D341Med (cell line): ENCODE results near the gene NR1I3.

ENCODE experiments used
- DNase-seq: peaks from one replicate; pipeline ENCODE4 v3.0.0; 2012; ENCODE audit warnings: low spot score

Gene NR1I3

GRCh38 chr1:161195171-161195570 lies 42.8 kb downstream of the NR1I3 start:
- no peak for DNase-seq

DNA sequence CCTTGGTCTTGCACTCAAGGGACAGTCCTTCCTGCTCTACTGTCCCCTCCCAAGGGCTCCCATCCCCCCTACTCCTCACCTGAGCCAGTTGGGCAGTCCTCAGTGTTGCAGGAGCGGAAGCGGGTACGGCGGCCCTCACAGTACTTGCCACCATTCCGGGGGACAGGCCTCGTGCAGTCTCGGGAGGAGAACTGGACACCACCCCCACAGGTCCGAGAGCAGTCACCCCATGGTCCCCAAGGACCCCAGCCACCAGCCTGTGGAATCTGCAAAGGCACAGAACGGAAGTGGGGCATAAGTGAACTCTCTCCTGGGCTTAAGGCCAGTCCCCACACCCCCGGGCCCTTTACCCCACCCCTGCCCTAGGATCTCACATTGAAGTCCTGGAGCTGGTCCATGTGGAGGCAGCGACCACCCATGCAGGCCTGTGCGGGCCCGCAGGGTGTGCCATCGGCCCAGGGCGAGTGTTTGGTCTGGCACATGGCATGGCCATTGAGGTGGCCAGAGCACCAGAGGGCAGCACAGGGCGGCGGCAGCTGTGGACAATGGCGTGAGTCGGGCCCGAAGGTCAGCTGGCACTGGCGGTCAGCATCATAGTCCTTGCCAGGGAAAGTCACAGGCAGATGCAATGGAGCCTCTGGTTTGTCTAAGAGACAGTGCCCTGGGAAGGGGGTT lies 44.3 kb downstream of the NR1I3 start:
- no peak for DNase-seq

- peak; percentile 89 for DNase-seq
Measured at GRCh38 chr1:161192476-161193465, 45.2 kb downstream of the NR1I3 start.

GRCh38 chr1:161191971-161192370 lies 46.0 kb downstream of the NR1I3 start:
- no peak for DNase-seq

GRCh38 chr1:161190962-161191521 lies 47.0 kb downstream of the NR1I3 start:
- no peak for DNase-seq

GRCh38 chr1:161189036-161189435 lies 49.0 kb downstream of the NR1I3 start:
- DNase-seq = no peak

- DNase-seq = no peak
Measured at GRCh38 chr1:161188381-161188780, 49.6 kb downstream of the NR1I3 start.

DNA sequence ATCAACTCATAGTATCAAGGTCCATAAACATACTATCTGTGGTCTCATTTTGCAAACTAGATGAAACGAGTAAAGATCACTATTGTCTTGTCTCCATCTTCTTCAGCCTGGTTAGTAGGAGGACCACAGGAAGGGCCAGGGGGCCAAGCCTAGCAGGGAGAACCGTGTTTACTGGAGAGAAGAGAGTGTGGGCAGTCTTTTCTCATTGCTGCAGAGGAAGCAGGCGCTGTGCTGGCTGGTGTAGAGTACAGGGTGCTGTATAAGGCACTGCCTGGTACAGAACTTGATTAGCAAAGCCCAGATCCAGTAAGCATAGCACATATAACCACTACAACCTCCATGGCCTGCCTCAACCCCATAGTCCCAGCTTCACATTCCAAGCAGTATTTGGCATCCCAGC lies 50.7 kb downstream of the NR1I3 start:
- no peak for DNase-seq

GRCh38 chr1:161185732-161186311 lies 52.2 kb downstream of the NR1I3 start:
- DNase-seq = no peak

DNA sequence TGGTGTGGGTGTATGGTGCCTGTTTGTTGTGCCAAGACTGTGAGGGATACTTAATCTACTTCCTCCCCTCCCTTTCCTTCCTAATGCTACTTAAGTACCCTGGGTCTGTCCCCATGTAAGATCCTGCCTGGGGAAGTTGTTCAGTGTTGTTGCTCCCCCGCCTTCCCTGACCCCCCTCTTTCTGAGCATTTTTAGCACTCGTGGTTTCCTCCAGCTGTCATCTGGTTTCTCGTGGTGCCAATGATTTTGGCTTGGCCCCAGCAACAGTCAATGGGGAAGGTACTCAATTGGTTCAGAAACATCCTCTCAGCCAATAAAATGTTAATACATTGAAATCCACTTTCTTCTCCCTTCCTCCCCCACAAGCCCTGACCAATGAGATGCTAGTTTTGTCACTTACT lies 52.7 kb downstream of the NR1I3 start:
- peak; percentile 88 for DNase-seq

DNA sequence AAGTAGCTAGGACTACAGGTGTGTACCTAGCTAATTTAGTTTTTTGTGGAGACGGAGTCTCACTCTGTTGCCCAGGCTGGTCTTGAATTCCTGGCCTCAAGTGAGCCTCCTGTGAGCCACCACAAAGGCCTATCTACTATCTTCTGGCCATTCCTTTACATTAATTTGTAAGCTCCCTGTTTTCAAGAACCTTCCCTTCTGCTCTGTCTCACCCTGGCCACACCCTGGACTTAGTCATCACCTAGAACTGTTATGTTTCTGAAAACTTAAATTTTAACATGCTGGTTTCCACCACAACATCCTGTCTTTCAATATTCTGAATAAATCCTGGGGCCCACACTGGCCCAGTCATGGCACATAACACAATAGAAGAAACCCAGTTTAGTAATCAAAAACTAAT lies 55.8 kb downstream of the NR1I3 start:
- no peak for DNase-seq

DNA sequence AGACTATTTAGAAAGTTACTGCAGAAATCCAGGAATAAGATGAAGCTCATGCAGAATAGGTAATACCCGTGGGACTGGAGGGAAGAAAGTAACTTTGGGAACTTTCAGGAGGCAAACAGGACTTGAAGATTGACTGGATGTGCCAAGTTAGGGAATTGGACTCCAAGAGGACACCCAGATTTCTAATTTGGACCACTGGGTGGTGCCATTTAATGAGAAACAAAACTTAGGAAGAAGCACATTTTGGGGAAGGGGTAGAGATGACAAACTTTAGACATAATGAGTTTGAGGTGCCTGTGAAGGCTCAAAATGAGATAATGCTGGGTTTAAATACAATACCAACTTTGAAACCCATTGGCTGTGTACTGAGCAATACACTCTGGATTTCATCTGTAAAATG lies 57.4 kb downstream of the NR1I3 start:
- DNase-seq = no peak

DNA sequence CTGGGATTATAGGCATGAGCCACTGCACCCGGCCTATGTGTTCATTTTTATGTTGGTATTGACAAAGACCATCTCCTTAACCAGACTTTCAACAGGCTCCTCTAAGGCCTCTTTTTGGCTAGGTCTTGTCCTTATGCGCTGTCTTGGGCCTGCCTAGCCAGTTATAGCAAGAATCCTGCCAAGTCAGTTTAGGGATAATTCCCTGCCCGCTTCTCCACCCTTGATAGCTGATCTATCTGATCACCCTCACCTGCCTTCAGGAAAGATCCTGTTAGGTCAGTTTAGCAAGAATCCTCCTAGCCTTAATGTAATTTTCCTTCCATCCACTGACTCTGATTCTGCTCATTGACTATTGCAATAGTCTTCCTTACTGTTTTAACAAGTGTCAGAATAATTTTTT lies 58.3 kb downstream of the NR1I3 start:
- DNase-seq = no peak
